Smooth muscle cell (in vitro differentiated cells): ENCODE data around the gene RPL21. TPM values are rescaled to one million over a fixed set of nuclear protein-coding genes. Genes with fewer than 3 reads are reported as not detected.

Source experiments
- DNase-seq: peaks from one replicate; lab custom pipeline; 2025; ENCODE audit not compliant: unreplicated experiment; lab: John Stamatoyannopoulos, UW
- H2AFZ ChIP-seq: fragments of 200-600 bp; sonication (generic); 2 replicates; pipeline ENCODE4 v1.6.0; 2016; ENCODE audit warnings: antibody characterized with exemption, low read depth, mild to moderate bottlenecking
- H3F3A ChIP-seq: fragments of 200-600 bp; sonication (generic); 2 replicates; pipeline ENCODE4 v1.6.0; 2017; ENCODE audit warnings: antibody characterized with exemption, low read depth
- H3K27ac ChIP-seq: fragments of 200-600 bp; sonication (generic); 2 replicates; pipeline ENCODE4 v1.5.1; 2016; ENCODE audit warnings: low read depth, mild to moderate bottlenecking
- H3K27me3 ChIP-seq: fragments of 200-600 bp; sonication (generic); 2 replicates; pipeline ENCODE4 v1.6.1; 2016; ENCODE audit warnings: low read depth, mild to moderate bottlenecking
- H3K36me3 ChIP-seq: fragments of 200-600 bp; sonication (generic); 2 replicates; pipeline ENCODE4 v1.5.1; 2016; ENCODE audit warnings: low read depth
- H3K4me1 ChIP-seq: fragments of 200-600 bp; sonication (generic); 2 replicates; pipeline ENCODE4 v1.5.1; 2016; ENCODE audit warnings: low read depth
- H3K4me2 ChIP-seq: fragments of 200-600 bp; sonication (generic); 2 replicates; pipeline ENCODE4 v1.6.0; 2016; ENCODE audit warnings: mild to moderate bottlenecking
- H3K4me3 ChIP-seq: fragments of 200-600 bp; sonication (generic); 2 replicates; pipeline ENCODE4 v1.5.1; 2016; ENCODE audit warnings: mild to moderate bottlenecking
- H3K79me2 ChIP-seq: fragments of 200-600 bp; sonication (generic); 2 replicates; pipeline ENCODE4 v1.6.0; 2016; ENCODE audit warnings: low read depth, mild to moderate bottlenecking
- H3K9ac ChIP-seq: fragments of 200-600 bp; sonication (generic); 2 replicates; pipeline ENCODE4 v1.6.0; 2016; ENCODE audit warnings: low read depth
- H3K9me3 ChIP-seq: fragments of 200-600 bp; sonication (generic); replicated peaks from 2 replicates; pipeline ENCODE4 v1.5.1; 2016; ENCODE audit warnings: low read depth
- H4K20me1 ChIP-seq: fragments of 200-600 bp; sonication (generic); 2 replicates; pipeline ENCODE4 v1.6.0; 2016; ENCODE audit warnings: low read depth
- CTCF ChIP-seq: fragments of 200-600 bp; sonication (generic); IDR thresholded peaks from 2 replicates; pipeline ENCODE4 v1.5.1; 2017; ENCODE audit warnings: borderline replicate concordance, mild to moderate bottlenecking, antibody characterized with exemption; ENCODE audit not compliant: insufficient read depth, poor library complexity, severe bottlenecking
- WGBS: methylation state at CpG from one replicate; pipeline ENCODE4 v1.1.7; 2016; ENCODE audit warnings: low lambda C conversion rate; 5-methylcytosine and 5-hydroxymethylcytosine counted together
- polyA plus RNA-seq: library from polyadenylated mRNA; unstranded; fragments of >200 nt; fragmentation: Nextera tagmentation; extraction: Ambion mirVana; gene quantifications from 2 replicates; pipeline ENCODE4 v1.2.1, GENCODE V29; 2016
- total RNA-seq: library from RNA; depleted of rRNA; stranded (reverse); fragments of >200 nt; gene quantifications from 2 replicates; pipeline ENCODE4 v1.2.3, GENCODE V29; 2014

The RPL21 gene
- total and polyA plus RNA-seq, 2 experiments from 2014 or later = 361 to 1,191 TPM

GRCh38 chr13:27270594-27271520, 19.5 kb downstream of the RPL21 start, which contains the start of gene RASL11A:
Gene RASL11A, plus strand, starts transcription at chr13:27270830. Its CDS starts 115 bp downstream, at chr13:27270945.
- H3K4me3 ChIP-seq = peak within 1 kb of the TSS; percentile 81
- TF ChIP-seq CTCF = peak; percentile 90
- H3K9ac ChIP-seq = peak within 1 kb of the TSS; percentile 55
- peak within 1 kb of the TSS; percentile 96 for H3K4me2 ChIP-seq
- peak within 1 kb of the TSS; percentile 95 for H2AFZ ChIP-seq
- WGBS = 2% methylated on average over 94 of the region's 99 CpGs
- no peaks in the 10 kb centered on the region for H3K36me3 ChIP-seq
- H3F3A ChIP-seq = no peaks in the 10 kb centered on the region
- DNase-seq = peak; percentile 76
- H3K4me1 ChIP-seq = peaks cover 3% of the 10 kb centered on the region
- peaks cover 16% of the 10 kb centered on the region for H3K27me3 ChIP-seq
- no peaks in the 10 kb centered on the region for H4K20me1 ChIP-seq
- peak within 1 kb of the TSS; percentile 30 for H3K27ac ChIP-seq
- no peaks in the 10 kb centered on the region for H3K9me3 ChIP-seq
- H3K79me2 ChIP-seq = no peaks in the 10 kb centered on the region

DNA sequence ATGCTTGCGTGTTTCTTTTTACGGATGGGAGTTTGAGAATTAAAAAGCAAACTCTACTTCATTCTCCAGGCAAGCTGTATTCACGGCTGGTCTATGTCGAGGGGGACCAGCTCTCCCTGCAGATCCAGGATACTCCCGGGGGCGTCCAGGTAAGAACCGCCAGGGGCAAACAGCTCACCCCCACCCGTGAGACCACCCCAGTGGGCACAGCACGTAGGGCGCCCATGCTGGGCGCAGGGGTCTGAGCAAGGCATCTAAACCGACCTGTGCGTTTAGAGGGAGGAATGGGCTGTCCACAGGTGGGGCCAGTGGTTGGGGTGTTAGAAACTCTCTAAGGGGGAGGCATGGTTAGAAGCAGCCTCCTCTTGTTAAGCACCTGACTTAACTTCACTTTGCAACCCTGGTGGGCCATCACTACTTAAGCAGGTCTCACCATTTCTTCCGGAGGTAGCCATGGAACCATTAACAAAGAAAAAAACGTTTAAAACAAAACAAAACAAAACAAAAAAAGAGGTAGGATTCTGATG, 20.3 kb downstream of the RPL21 start:
- Histone ChIP-seq H3K27me3 (peaks cover 16% of the 10 kb centered on the region), H3K27ac (no peak overlapping the region), H3K4me2 (peak overlapping the region; percentile 96), H3K9me3 (no peaks in the 10 kb centered on the region), H3K36me3 (no peaks in the 10 kb centered on the region), H3K79me2 (no peaks in the 10 kb centered on the region), H4K20me1 (no peaks in the 10 kb centered on the region), H3K4me1 (peaks cover 3% of the 10 kb centered on the region), H2AFZ (peak overlapping the region; percentile 95), H3K9ac (no peak overlapping the region), H3F3A (no peaks in the 10 kb centered on the region), H3K4me3 (peak overlapping the region; percentile 81)
- no peak for DNase-seq
- no peak for TF ChIP-seq CTCF
- 68% methylated on average over 15 of the region's 15 CpGs for WGBS

- Histone ChIP-seq H3K9ac (no peak overlapping the region), H3K79me2 (no peaks in the 10 kb centered on the region), H3F3A (no peaks in the 10 kb centered on the region), H3K27me3 (peaks cover 32% of the 10 kb centered on the region), H3K36me3 (no peaks in the 10 kb centered on the region), H3K4me2 (no peak overlapping the region), H3K27ac (no peak overlapping the region), H4K20me1 (no peaks in the 10 kb centered on the region), H3K4me1 (peaks cover 3% of the 10 kb centered on the region), H3K4me3 (no peak overlapping the region), H3K9me3 (no peaks in the 10 kb centered on the region), H2AFZ (no peak overlapping the region)
- TF ChIP-seq CTCF = no peak
- DNase-seq = no peak
- WGBS = 68% methylated on average over 4 of the region's 4 CpGs
These were observed 22.5 kb downstream of the RPL21 start for GRCh38 chr13:27273658-27274425.
